HepG2 (cell line): ENCODE data around the gene FAM124A. TPM values are rescaled to one million over a fixed set of nuclear protein-coding genes. Genes with fewer than 3 reads are reported as not detected.

Experiments
- ATAC-seq: fragments of 200-7000 bp; cut with Tn5 transposase; 3 replicates; pipeline ENCODE4 v1.9.1; 2020; ENCODE audit warnings: mild to moderate bottlenecking, moderate library complexity
- BruUV-seq: library from RNA; stranded (reverse); fragments of 400-500 nt; replicated peaks from 2 replicates; lab custom pipeline; 2021; lab: Mats Ljungman, UMichigan
- CTCF ChIA-PET: fragments of 300-600 bp; formaldehyde crosslinking; extraction: SDS; loops from one replicate; lab custom pipeline; 2021; ENCODE audit warnings: low total read pairs, inconsistent platforms, low intra/inter-chr PET ratio; lab: Yijun Ruan, JAX
- POLR2A ChIA-PET: fragments of 350-600 bp; sonication (Branson Sonifier 250); formaldehyde crosslinking; loops from one replicate; lab custom pipeline; 2020; ENCODE audit warnings: antibody characterized with exemption, inconsistent platforms; lab: Yijun Ruan, JAX
- DNase-seq: peaks from one replicate; pipeline ENCODE4 v3.0.0-alpha.2; 2015; ENCODE audit warnings: low spot score
- FAIRE-seq: peaks from 3 replicates; lab custom pipeline; 2011; peaks lifted over from hg19 to GRCh38; lab: Jason Lieb, UNC
- H2AFZ ChIP-seq: one replicate; pipeline ENCODE4 v1.6.1; 2011; ENCODE audit warnings: low read length, inconsistent platforms
- H3K27ac ChIP-seq: fragments of 300-600 bp; 3 replicates; pipeline ENCODE4 v1.8.0; 2011; ENCODE audit warnings: mixed run types, mild to moderate bottlenecking, mixed read lengths, low read length, inconsistent platforms; ENCODE audit not compliant: insufficient read depth; ENCODE audit errors: extremely low read length
- H3K27me3 ChIP-seq, 2 experiments: fragments of 200-600 bp in 1 of 2; 2 replicates in 1 of 2; 3 replicates in 1 of 2; pipeline versions ENCODE4 v1.6.0 to v1.8.0; 2011; ENCODE audit warnings: low read length in 2 of 2, mild to moderate bottlenecking in 2 of 2, moderate library complexity in 2 of 2, inconsistent platforms in 1 of 2; ENCODE audit not compliant: insufficient read depth in 2 of 2, control insufficient read depth in 1 of 2
- H3K36me3 ChIP-seq, 2 experiments: fragments of 200-600 bp in 1 of 2; replicated peaks in 1 of 2; 2 replicates in 1 of 2; 3 replicates in 1 of 2; pipeline versions ENCODE4 v1.5.1 to v1.8.0; 2011; ENCODE audit warnings: low read length in 2 of 2, inconsistent platforms in 1 of 2; ENCODE audit not compliant: insufficient read depth in 2 of 2, control insufficient read depth in 1 of 2
- H3K4me1 ChIP-seq: 2 replicates; pipeline ENCODE4 v1.5.1; 2012; ENCODE audit warnings: low read length, inconsistent platforms; ENCODE audit not compliant: insufficient read depth
- H3K4me2 ChIP-seq: 2 replicates; pipeline ENCODE4 v1.6.0; 2011; ENCODE audit warnings: low read depth, low read length, inconsistent platforms
- H3K4me3 ChIP-seq, 3 experiments: fragments of 200-600 bp in 1 of 3; sonication (generic), shearing (Covaris generic) in 1 of 3; replicated peaks in 1 of 3; 2 replicates each; pipeline ENCODE4 v1.5.1; 2011 to 2016; ENCODE audit warnings: low read length in 3 of 3, inconsistent platforms in 2 of 3, low read depth in 2 of 3, mild to moderate bottlenecking in 2 of 3, control low read depth in 1 of 3, mixed read lengths in 1 of 3; ENCODE audit not compliant: insufficient read depth in 1 of 3
- H3K79me2 ChIP-seq: one replicate; pipeline ENCODE4 v1.6.1; 2011; ENCODE audit warnings: low read length, inconsistent platforms; ENCODE audit not compliant: insufficient read depth
- H3K9ac ChIP-seq: 2 replicates; pipeline ENCODE4 v1.6.0; 2011; ENCODE audit warnings: mild to moderate bottlenecking, low read depth, low read length, inconsistent platforms; ENCODE audit not compliant: insufficient read depth
- H3K9me3 ChIP-seq: 2 replicates; pipeline ENCODE4 v1.5.1; 2012; ENCODE audit warnings: mild to moderate bottlenecking, low read length
- H4K20me1 ChIP-seq: 2 replicates; pipeline ENCODE4 v1.6.0; 2011; ENCODE audit warnings: inconsistent platforms, mild to moderate bottlenecking, low read length, moderate library complexity; ENCODE audit not compliant: insufficient read depth
- BRCA1 ChIP-seq: sonication (generic); formaldehyde crosslinking; IDR thresholded peaks from 2 replicates; pipeline ENCODE4 v1.4.0; 2020; ENCODE audit warnings: missing genetic modification reagents
- CBX2 ChIP-seq, 2 experiments: fragments of 200-600 bp in 1 of 2; sonication (generic); formaldehyde crosslinking in 1 of 2; IDR thresholded peaks; 2 replicates each; pipeline versions ENCODE4 v1.7.0 to v1.8.1; 2018 to 2022; ENCODE audit warnings: low read depth in 2 of 2, low read length in 1 of 2, mild to moderate bottlenecking in 1 of 2, missing genetic modification reagents in 1 of 2
- CHD2 ChIP-seq: IDR thresholded peaks from 2 replicates; pipeline ENCODE4 v1.6.1; 2011; ENCODE audit warnings: low read depth, low read length, improper control_type of control experiment
- GABPB1 ChIP-seq: IDR thresholded peaks from 2 replicates; pipeline ENCODE4 v1.6.1; 2016; ENCODE audit warnings: mild to moderate bottlenecking, missing genetic modification reagents, moderate library complexity, missing compliant biosample characterization
- GLI4 ChIP-seq: sonication (generic); formaldehyde crosslinking; IDR thresholded peaks from 2 replicates; pipeline ENCODE4 v1.5.1; 2020; ENCODE audit warnings: missing genetic modification reagents, mild to moderate bottlenecking, moderate library complexity, borderline replicate concordance
- MATR3 ChIP-seq: sonication (generic); formaldehyde crosslinking; IDR thresholded peaks from 2 replicates; pipeline ENCODE4 v1.4.0; 2020; ENCODE audit warnings: missing genetic modification reagents
- PCBP1 ChIP-seq: fragments of 200-400 bp; formaldehyde crosslinking; IDR thresholded peaks from 2 replicates; pipeline ENCODE4 v1.6.1; 2017; ENCODE audit warnings: mild to moderate bottlenecking, low read depth, low read length, borderline replicate concordance
- PHB2 ChIP-seq: fragments of 450-650 bp; IDR thresholded peaks from 2 replicates; pipeline ENCODE4 v1.6.1; 2018; ENCODE audit not compliant: partially characterized antibody
- RFX1 ChIP-seq: fragments of 450-650 bp; IDR thresholded peaks from 2 replicates; pipeline ENCODE4 v1.6.1; 2017
- XRCC5 ChIP-seq: fragments of 200-400 bp; formaldehyde crosslinking; optimal IDR thresholded peaks from 2 replicates; pipeline ENCODE3; 2017; ENCODE audit warnings: mild to moderate bottlenecking, low read length
- ZNF207 ChIP-seq: fragments of 450-650 bp; IDR thresholded peaks from 2 replicates; pipeline ENCODE4 v1.6.1; 2016; ENCODE audit warnings: antibody characterized with exemption, borderline replicate concordance
- ZNF430 ChIP-seq: sonication (generic); formaldehyde crosslinking; IDR thresholded peaks from 2 replicates; pipeline ENCODE4 v1.9.0; 2021; ENCODE audit warnings: mild to moderate bottlenecking, missing genetic modification reagents
- ZNF562 ChIP-seq: sonication (generic); formaldehyde crosslinking; IDR thresholded peaks from 2 replicates; pipeline ENCODE4 v1.8.0; 2022; ENCODE audit warnings: missing genetic modification reagents, borderline replicate concordance
- ZNF605 ChIP-seq: sonication (generic); formaldehyde crosslinking; IDR thresholded peaks from 2 replicates; pipeline ENCODE4 v1.8.0; 2022; ENCODE audit warnings: mild to moderate bottlenecking, missing genetic modification reagents
- ZNF720 ChIP-seq: sonication (generic); formaldehyde crosslinking; IDR thresholded peaks from 2 replicates; pipeline ENCODE4 v1.4.0; 2020; ENCODE audit warnings: missing genetic modification reagents
- WGBS: methylation state at CpG from one replicate; pipeline ENCODE4 v1.1.6; 2017; ENCODE audit warnings: low lambda C conversion rate; 5-methylcytosine and 5-hydroxymethylcytosine counted together
- in situ Hi-C: cut with HindIII; loops from 2 replicates; pipeline ENCODE4 v1.10.0; 2017; ENCODE audit warnings: low pct_unique_long_range_greater_than_20kb; ENCODE audit not compliant: extremely low pct_ligation_motif_present
- intact Hi-C: fragments of 100-400 bp; cut with micrococcal nuclease; formaldehyde crosslinking; loops from one replicate; pipeline ENCODE4 v1.10.0; 2022; ENCODE audit not compliant: unreplicated experiment
- polyA plus RNA-seq, 8 experiments: library from polyadenylated mRNA; depleted of rRNA in 3 of 8; stranded (reverse) in 7 of 8; unstranded in 1 of 8; fragments of >200 nt; fragmentation: Illumina TruSeq in 4 of 8; extraction: Trizol in 4 of 8; gene quantifications; 2 replicates each; pipeline versions ENCODE4 v1.2.1 to v1.2.3, GENCODE V29; 2011 to 2016; ENCODE audit warnings: low read depth in 4 of 8, missing spikeins in 1 of 8, mixed read lengths in 1 of 8; ENCODE audit not compliant: insufficient read depth in 1 of 8
- total RNA-seq, 5 experiments: library from RNA; depleted of rRNA; stranded (reverse); fragments of >200 nt; fragmentation: Illumina TruSeq; extraction: Trizol; gene quantifications; 2 replicates each; pipeline ENCODE4 v1.2.3, GENCODE V29; 2016; ENCODE audit warnings: low read depth in 1 of 5
- TF ChIP-seq, protein P1 (sequence below): sonication (generic); formaldehyde crosslinking; IDR thresholded peaks from 2 replicates; pipeline ENCODE4 v1.5.0; 2020; ENCODE audit warnings: missing genetic modification reagents
- TF ChIP-seq, protein P2 (sequence below): sonication (generic); formaldehyde crosslinking; IDR thresholded peaks from 2 replicates; pipeline ENCODE4 v1.8.0; 2023; ENCODE audit warnings: mild to moderate bottlenecking, missing genetic modification reagents
- TF ChIP-seq, protein P3 (sequence below): IDR thresholded peaks from 2 replicates; pipeline ENCODE4 v1.6.1; 2018; ENCODE audit warnings: missing genetic modification reagents

Gene FAM124A
- total and polyA plus RNA-seq, 2 of the 13 experiments (the other 11 are each of a cell fraction or from before 2014, with no cell fraction given) = not detected

DNA sequence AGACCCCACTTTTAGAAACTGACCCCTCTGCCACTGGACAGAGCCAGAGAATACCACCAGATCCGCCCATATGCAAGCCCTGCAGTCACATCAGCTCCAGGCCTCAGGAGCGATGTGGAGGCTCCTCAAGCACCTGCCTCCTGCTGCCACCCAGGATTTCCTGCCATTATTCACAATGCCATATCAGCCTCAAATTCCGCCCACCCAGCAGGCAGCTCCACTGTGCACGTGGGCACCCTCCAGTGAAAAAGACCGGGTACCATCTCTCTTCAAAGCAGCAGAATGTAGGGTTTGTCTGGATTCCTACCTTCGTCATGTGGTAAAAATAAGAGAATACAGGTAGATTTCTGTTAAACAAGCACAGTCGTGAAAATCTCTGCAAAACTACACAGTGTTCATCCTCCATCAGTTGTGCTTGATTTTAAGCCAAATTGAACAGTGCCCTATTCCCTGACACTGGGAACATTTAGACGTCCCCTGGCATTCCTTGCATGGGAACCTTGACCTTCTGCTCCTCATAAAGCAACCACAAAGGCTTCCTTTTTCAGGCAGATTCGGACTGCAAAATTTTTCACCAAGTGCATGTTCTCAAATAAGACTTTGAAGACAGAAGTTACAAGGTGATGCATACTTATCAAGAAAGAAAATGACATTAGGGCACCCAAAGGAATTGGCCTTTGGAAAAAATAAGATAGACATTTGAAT is 56.4 kb downstream of the FAM124A start:
- FAIRE-seq (no peak), DNase-seq (no peak)
- POLR2A ChIA-PET = no interaction called here

More for the DNA sequence above, 56.4 kb downstream of the FAM124A start:
- no peak overlapping the region for H3K4me2 ChIP-seq
- H3K27me3 ChIP-seq = peaks cover 4 to 27% of the 10 kb centered on the region in 2 experiments; a peak in 4 of 5 replicates
- intact Hi-C loops = no loop called here
- no peaks in the 10 kb centered on the region for H3K36me3 ChIP-seq
- no peak overlapping the region for H3K4me3 ChIP-seq
- in situ Hi-C loops = no loop called here
- no TSS peak for BruUV-seq
- H2AFZ ChIP-seq = no peak overlapping the region
- H3K4me1 ChIP-seq = no peaks in the 10 kb centered on the region
- no peaks in the 10 kb centered on the region for H4K20me1 ChIP-seq
- ATAC-seq = no peak
- no peak overlapping the region for H3K9ac ChIP-seq
- TF ChIP-seq ZNF207 (no peak), XRCC5 (no peak), PCBP1 (no peak), CBX2 (IDR thresholded peaks at IDR 0.05; ENCODE audit: low read depth, low read length) (no peak), CBX2 (CRISPR knock-in tag; IDR thresholded peaks at IDR 0.05; ENCODE audit: low read depth) (no peak), RFX1 (no peak), PHB2 (no peak), CHD2 (no peak), BRCA1 (CRISPR knock-in tag) (no peak), ZNF562 (no peak), ZNF605 (CRISPR knock-in tag) (no peak), GLI4 (no peak), GABPB1 (CRISPR knock-in tag) (no peak), MATR3 (CRISPR knock-in tag) (no peak), ZNF720 (CRISPR knock-in tag) (no peak), ZNF430 (CRISPR knock-in tag) (no peak)
- TF ChIP-seq, protein P1, sequence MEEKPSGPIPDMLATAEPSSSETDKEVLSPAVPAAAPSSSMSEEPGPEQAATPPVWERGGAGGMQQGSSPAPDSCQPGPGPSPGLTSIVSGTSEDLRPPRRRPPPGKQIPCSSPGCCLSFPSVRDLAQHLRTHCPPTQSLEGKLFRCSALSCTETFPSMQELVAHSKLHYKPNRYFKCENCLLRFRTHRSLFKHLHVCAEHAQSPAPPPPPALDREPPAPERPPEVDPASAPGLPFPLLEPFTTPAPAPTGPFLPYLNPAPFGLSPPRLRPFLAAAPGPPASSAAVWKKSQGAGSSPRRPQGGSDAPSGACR (CRISPR knock-in tag) = no peak
- TF ChIP-seq, protein P2, sequence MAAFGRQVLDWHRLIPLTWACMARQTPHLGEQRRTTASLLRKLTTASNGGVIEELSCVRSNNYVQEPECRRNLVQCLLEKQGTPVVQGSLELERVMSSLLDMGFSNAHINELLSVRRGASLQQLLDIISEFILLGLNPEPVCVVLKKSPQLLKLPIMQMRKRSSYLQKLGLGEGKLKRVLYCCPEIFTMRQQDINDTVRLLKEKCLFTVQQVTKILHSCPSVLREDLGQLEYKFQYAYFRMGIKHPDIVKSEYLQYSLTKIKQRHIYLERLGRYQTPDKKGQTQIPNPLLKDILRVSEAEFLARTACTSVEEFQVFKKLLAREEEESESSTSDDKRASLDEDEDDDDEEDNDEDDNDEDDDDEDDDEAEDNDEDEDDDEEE (CRISPR knock-in tag) = no peak
- TF ChIP-seq, protein P3, sequence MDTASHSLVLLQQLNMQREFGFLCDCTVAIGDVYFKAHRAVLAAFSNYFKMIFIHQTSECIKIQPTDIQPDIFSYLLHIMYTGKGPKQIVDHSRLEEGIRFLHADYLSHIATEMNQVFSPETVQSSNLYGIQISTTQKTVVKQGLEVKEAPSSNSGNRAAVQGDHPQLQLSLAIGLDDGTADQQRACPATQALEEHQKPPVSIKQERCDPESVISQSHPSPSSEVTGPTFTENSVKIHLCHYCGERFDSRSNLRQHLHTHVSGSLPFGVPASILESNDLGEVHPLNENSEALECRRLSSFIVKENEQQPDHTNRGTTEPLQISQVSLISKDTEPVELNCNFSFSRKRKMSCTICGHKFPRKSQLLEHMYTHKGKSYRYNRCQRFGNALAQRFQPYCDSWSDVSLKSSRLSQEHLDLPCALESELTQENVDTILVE (CRISPR knock-in tag) = no peak
- no peaks in the 10 kb centered on the region for H3K9me3 ChIP-seq
- WGBS = 16% methylated on average over 6 of the region's 9 CpGs
- CTCF ChIA-PET = no interaction called here
- no peaks in the 10 kb centered on the region for H3K79me2 ChIP-seq
- H3K27ac ChIP-seq = no peak overlapping the region
